Stimulated activated CD4-positive, alpha-beta T cell treated with anti-CD3 and anti-CD28 coated beads, Interleukin-12 subunit alpha, Interleukin-12 subunit beta, amount 100 ng/mL, for 48 hours (primary cell): ENCODE data around the gene PRKD1.

Source experiments
- DNase-seq, 3 donors: peaks; one replicate each; pipeline ENCODE4 v3.0.0-alpha.2; 2020; ENCODE audit warnings: low read depth in 2 of 3, low spot score in 1 of 3

PRKD1 gene

GRCh38 chr14:29927376-29928116, at the start of gene PRKD1:
Gene PRKD1 (minus strand): TSS chr14:29927847.
- DNase-seq: no peak

DNA sequence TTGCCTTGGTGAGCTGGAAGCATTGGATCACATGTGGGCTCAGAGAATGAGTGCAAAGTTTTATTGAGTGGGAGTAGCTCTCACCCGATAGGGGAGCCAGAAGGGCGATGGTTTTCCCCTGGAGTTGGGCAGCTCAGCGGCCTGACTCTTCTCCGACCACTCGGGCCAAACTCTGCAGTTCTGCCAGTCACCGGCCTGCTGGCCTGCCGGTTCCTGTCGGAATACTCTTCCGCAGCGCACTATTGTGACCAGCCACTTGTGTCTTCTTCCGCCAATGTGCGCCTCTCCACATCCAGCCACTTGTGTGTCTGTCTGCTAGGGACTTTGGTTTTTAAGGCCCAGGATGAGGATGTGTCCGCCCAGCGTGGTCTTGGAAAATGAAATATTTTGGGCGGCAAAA, 43.5 kb upstream of the PRKD1 start:
- no peak for DNase-seq

DNA sequence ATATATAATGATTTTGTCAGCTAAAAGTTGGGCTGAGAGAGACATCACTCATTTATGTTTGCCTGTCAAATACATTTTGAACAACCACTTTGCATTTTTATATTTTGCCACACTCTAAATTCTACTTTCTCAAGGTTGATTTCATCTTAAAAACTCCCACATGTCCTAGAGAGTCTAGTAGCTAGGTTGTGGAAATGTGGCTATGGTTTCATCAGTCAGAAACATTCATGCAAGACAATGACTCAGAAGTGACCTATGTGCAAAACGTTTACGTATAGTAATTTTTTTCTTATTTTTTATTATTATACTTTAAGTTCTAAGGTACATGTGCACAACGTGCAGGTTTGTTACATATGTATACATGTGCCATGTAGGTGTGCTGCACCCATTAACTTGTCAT, 27.4 kb upstream of the PRKD1 start:
- no peak for DNase-seq

DNA sequence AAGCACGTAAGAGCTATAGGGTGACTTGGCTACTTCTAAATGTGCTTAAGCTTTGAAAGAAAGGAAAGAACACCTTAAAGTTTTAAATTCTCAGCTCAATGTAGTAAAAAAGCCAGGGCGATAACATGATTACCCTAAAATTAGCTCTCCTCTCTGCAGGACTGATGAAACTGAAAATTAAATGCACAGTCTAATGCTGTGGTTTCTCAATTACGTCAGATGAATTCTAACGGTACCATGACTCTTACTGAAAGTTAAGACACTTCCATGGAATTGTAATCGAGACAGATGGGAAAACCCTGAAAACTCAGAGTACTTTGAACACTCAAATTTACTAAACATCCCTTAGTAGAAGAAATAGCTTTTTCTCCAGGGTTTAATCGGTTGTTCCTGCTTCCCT, 25.9 kb upstream of the PRKD1 start:
- no peak for DNase-seq

DNA sequence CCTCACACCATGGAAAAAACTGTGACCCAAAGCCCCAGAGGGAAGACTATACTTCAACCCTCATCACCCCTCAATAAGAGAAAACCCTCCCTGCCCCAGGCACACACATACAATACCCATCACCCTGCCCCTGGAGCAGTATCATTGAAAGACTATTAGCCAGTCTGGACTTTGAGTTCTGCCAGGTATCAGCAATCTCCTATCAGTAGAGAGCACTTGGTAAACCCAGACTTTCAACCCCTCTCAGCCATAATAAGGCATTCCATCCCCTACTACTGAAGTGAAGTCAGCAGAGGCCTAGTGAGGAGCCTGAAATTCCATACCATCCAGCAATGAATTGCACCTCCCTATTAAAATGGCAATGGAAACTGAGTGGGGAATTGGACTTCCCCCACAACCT, 16.4 kb upstream of the PRKD1 start:
- no peak for DNase-seq

GRCh38 chr14:29941401-29941800, 13.8 kb upstream of the PRKD1 start:
- no peak for DNase-seq

- DNase-seq: no peak
Measured at GRCh38 chr14:29940482-29940881, 12.8 kb upstream of the PRKD1 start.

DNA sequence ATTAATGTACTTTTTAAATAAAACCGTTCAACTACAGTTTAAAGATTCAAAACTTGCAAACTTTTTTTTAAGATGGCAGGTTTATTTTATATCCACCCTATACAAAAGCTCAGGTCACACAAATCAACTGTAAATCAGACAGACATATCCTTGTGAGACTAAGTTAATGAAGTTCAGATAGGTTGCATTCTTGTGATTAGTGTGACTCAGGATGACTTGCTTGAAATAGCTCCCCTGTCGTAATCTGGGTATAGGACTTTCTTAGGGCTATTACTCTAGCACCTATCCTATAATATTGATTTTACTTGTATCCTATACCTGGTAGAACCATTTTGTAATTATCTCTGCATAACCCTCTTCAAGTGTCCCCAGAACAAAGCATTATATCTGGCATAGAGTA, 9.5 kb upstream of the PRKD1 start:
- no peak for DNase-seq

GRCh38 chr14:29930283-29930682, 2.6 kb upstream of the PRKD1 start:
- DNase-seq: no peak

DNA sequence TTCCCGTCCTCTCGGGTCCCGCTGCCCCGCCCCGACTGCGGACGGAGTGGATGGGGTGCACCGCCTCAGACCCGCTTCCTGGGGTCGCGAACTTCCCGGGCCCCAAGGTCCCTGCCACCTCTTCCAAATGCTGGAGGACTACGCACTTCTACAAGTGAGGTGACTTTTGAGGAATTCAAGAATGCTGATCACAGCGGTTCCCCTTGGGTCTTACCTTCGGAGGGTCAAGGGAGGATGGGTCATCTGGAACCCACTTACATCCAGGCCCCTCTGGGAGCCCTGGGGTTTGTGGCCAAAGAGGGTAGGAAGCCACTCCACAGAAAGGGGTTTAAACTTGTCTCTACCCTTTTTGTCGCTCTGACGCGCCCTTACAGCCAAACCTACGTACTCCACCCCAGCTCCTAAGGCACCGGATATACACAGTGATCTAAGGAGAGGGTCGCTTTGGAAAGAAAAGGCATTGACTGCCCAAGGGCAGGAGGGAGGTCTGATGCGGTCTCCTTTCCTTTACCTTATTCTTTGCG, 532 bp upstream of the PRKD1 start:
- DNase-seq: no peak

DNA sequence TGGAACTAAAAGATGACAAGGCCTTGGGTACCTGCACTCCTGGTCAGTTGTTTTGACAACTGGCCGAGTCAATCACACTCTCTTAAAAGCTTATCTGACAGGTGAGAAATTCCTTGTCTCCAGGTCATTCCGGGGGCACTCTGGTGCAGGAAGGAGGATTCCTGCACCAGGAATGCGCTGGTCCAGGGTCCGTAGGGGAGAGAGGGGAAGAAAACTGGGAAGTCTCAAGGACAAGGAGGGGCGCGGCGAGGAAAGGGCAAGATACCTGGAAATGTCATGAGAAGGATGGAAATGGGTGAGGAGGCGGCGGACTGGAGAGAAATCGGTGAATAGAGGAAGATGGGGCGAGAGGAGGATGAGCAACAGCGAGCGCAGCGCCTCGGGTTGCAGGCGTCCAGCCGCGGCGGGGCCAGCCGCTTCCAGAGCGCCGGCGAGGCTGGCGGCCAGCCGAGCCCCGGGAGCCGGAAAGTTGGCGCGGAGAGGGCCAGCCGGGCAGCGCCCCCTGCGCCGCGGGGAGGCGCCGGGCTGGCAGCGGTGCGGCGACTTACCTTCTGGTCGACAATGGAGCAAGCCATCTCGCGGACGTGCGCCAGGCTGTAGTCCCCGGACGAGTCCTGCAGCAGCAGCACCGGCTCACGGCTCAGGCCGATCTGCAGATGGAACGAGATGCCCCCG, 809 bp downstream of the PRKD1 start:
- no peak for DNase-seq

DNA sequence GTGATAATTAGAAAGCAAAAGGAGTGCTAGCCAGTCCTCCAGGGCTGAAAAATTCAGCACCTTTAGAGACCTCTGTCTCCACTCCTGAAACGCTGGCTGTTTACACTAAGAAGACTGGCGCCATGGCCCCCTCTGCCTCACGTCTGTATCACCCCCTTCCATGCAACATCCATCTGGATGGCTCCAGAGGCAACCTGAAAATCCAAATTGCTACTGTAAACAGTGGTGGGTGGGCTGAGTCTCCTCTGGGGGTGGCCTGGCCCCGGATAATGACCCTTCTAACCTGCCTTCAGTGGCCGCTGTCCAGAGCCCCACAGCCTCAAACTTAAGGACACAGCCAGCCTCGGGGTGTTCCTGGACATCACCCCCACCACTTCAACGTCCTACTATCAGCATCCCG, 1.4 kb downstream of the PRKD1 start:
- no peak for DNase-seq

DNA sequence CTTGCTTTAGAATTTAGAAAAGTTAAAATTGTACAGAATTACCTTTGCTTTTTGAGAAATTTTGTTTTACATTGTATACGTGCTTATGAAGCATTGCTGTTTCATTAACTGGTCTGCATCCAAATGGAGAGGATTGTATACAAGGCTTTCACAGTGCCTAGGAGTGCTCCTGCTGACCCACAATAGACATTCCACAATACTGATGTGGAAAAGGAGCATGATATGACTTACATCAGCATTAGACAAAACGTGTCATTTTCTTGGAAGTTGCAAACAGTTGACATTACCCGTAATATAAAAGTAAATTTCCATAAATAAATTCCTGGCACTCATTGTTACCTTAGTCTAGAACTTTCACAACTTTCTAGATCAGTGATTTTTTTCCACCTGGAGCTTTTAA, 1.9 kb downstream of the PRKD1 start:
- no peak for DNase-seq

DNA sequence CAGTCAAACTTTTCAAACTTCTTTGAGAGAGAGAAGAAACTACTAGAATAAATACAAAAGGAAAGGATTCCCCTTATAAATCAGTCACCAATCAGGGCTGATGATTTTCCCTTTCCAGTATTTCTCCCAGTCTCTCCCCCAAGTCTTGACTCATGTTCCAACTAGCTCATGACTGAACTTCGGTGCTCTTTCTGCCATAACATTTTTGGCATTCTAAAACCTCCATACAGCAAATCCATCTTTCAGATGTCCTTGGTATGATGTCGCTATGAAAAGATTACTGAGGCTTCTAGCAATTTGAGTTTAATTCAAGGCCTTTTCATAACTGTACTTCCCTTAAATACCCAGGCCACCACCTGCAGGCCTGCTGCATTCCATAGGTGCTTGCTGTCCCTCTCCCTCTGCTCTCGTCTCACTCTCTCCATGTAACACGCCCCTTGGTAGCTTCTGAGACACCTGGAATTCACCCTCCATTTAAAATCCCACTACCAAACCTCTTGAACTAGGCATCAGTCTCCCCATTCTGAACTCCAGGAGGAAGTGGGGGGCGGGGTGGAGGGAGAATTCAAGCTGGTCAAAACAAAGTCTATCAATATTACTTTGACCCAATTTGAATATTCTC, 2.4 kb downstream of the PRKD1 start:
- DNase-seq: no peak

DNA sequence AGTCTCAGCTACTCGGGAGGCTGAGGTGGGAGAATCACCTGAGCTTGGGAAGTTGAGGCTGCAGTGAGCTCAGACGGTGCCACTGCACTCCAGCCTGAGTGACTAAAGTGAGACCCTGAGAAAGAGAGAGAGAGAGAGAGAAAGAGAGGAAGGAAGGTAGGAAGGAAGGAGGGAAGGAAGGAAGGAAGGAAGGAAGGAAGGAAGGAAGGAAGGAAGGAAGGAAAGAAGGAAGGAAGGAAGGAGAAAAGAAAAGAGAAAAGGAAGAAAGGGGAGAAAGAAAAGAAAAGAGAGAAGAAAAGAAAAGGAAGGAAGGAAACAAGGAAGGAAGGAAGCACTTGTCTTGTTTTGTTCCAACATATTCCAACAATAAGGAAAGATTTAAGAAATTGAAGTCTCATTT, 7.8 kb downstream of the PRKD1 start:
- no peak for DNase-seq

- DNase-seq: no peak
Measured at GRCh38 chr14:29918981-29919380, 8.7 kb downstream of the PRKD1 start.

DNA sequence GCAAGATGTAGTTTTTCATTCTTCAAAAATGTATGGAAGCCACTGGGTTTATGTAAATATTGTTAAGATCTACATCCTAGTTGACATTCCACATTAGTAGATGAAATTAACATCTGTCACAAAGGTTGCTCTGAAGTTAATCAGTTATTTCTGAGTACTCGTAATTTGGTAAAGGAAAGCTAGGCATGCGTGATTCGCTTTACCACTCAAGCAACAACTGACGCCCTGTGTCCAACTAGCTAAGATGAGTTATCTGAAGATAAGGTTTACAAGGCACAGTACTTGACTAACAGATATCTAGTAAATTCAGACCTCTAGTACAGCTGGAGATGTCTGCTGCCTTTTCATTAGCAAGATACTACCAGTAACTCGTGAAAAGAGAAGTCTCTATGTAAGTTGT, 14.1 kb downstream of the PRKD1 start:
- DNase-seq: no peak

DNA sequence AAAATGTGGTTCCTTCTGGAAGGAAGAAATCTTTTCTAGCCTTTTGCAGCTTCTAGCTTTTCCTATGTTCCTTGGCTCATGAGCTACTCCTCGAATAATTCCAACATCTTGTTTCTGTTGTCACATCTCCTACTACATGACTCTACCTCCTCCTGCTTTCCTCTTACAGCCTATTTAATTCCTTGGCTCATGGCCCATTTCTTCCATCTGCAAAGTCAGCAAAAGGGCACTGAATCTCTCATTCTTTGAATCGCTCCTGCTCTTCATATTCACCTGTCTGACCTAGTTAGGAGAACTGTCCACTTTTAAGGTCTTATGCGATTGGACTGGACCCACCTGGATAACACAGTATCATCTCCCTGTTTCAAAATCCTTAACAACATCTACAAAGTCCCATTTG, 15.8 kb downstream of the PRKD1 start:
- no peak for DNase-seq

DNA sequence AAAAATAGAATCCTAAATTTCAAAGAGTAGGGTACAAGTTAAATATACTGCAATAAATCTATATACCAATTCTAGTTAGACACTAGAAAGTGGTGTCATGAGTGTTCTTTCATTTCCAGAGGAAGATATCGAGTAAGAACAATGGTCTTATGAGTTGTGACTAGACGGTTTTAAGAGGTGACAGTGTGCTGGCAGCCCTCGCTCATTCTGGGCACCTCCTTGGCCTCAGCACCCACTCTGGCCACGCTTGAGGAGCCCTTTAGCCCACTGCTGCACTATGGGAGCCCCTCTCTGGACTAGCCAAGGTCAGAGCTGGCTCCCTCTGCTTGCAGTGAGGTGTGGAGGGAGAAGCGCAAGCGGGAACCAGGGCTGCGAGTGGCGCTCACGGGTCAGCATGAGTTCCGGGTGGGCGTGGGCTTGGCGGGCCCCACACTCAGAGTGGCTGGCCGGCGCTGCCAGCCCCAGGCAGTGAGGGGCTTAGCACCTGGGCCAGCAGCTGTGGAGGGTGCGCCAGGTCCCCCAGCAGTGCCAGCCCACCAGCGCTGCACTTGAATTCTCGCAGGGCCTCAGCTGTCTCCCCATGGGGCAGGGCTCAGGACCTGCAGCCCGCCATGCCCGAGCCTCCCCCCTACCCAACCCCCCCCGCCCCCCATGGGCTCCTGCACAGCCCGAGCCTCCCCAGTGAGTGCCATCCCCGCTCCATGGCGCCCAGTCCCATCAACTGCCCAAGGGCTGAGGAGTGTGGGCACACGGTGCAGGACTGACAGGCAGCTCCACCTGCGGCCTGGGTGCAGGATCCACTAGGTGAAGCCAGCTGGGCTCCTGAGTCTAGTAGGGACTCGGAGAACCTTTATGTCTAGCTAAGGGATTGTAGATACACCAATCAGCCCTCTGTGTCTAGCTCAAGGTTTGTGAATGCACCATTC, 18.7 kb downstream of the PRKD1 start:
- no peak for DNase-seq

- DNase-seq: no peak
Measured at GRCh38 chr14:29906256-29906870, 21.3 kb downstream of the PRKD1 start.

- DNase-seq: no peak
Measured at GRCh38 chr14:29905543-29905942, 22.1 kb downstream of the PRKD1 start.
